Measurements from ENCODE around the gene THSD4. TPM values are rescaled to one million over a fixed set of nuclear protein-coding genes. Genes with fewer than 3 reads are reported as not detected.
"Not testable (repeated sequence)": the region's sequence is repeated elsewhere in the genome, so short reads cannot be mapped to it uniquely, and the experiment has no call there.

The THSD4 gene
- total RNA-seq, 4 donors from 2014 or later: 23.0 to 68.5 (median 48.6) TPM

- no peaks in the 10 kb centered on the region for H3K27me3 ChIP-seq
- TF ChIP-seq POLR2A (IDR thresholded peaks at IDR 0.05) (no peak), CTCF (IDR thresholded peaks at IDR 0.05) (no peak)
- intact Hi-C loops (cut with DNase I): no loop called here
- DNase-seq: no peak
- H3K4me3 ChIP-seq (replicated peaks in 1 of 3): no peak overlapping the region
- WGBS, 2 donors: 90% methylated on average over 13 of the region's 13 CpGs
- H3K27ac ChIP-seq: no peak overlapping the region
- H3K4me1 ChIP-seq: no peaks in the 10 kb centered on the region
- H3K36me3 ChIP-seq: no peaks in the 10 kb centered on the region
- no peaks in the 10 kb centered on the region for H3K9me3 ChIP-seq
These were observed 603.0 kb downstream of the THSD4 start for GRCh38 chr15:71718116-71718910.

GRCh38 chr15:71723344-71723743 is 608.1 kb downstream of the THSD4 start:
- TF ChIP-seq CTCF (IDR thresholded peaks at IDR 0.05) (no peak), POLR2A (IDR thresholded peaks at IDR 0.05) (no peak)
- Histone ChIP-seq H3K36me3 (no peaks in the 10 kb centered on the region), H3K27ac (no peak overlapping the region), H3K4me3 (replicated peaks in 1 of 3) (no peak overlapping the region), H3K4me1 (no peaks in the 10 kb centered on the region), H3K9me3 (no peaks in the 10 kb centered on the region), H3K27me3 (no peaks in the 10 kb centered on the region)
- DNase-seq: no peak
- intact Hi-C loops (cut with DNase I): no loop called here

GRCh38 chr15:71725207-71725955 is 610.1 kb downstream of the THSD4 start:
- H3K4me3 ChIP-seq (replicated peaks in 1 of 3); H3K36me3 ChIP-seq; H3K4me1 ChIP-seq; DNase-seq; H3K9me3 ChIP-seq; H3K27ac ChIP-seq; H3K27me3 ChIP-seq; intact Hi-C loops (cut with DNase I): not testable (repeated sequence)
- WGBS, 2 donors: 88 to 93% methylated on average over 4 of the region's 4 CpGs

GRCh38 chr15:71728881-71729280 is 613.6 kb downstream of the THSD4 start:
- no peaks in the 10 kb centered on the region for H3K36me3 ChIP-seq
- DNase-seq: no peak
- no peak for TF ChIP-seq POLR2A (IDR thresholded peaks at IDR 0.05)
- no peak for TF ChIP-seq CTCF (IDR thresholded peaks at IDR 0.05)
- intact Hi-C loops (cut with DNase I): no loop called here
- H3K27ac ChIP-seq: no peak overlapping the region
- peaks cover 0 to 5% of the 10 kb centered on the region in 2 donors for H3K4me1 ChIP-seq
- no peaks in the 10 kb centered on the region for H3K27me3 ChIP-seq
- H3K4me3 ChIP-seq (replicated peaks in 1 of 3): no peak overlapping the region
- no peaks in the 10 kb centered on the region for H3K9me3 ChIP-seq
- 85 to 90% methylated on average over 3 of the region's 3 CpGs for WGBS, 2 donors

GRCh38 chr15:71729319-71729718 is 614.0 kb downstream of the THSD4 start:
- no peak overlapping the region for H3K27ac ChIP-seq
- H3K9me3 ChIP-seq: no peaks in the 10 kb centered on the region
- H3K27me3 ChIP-seq: no peaks in the 10 kb centered on the region
- intact Hi-C loops (cut with DNase I): no loop called here
- H3K4me1 ChIP-seq: peaks cover 0 to 5% of the 10 kb centered on the region in 2 donors
- no peaks in the 10 kb centered on the region for H3K36me3 ChIP-seq
- TF ChIP-seq CTCF (IDR thresholded peaks at IDR 0.05): no peak
- TF ChIP-seq POLR2A (IDR thresholded peaks at IDR 0.05): no peak
- no peak overlapping the region for H3K4me3 ChIP-seq (replicated peaks in 1 of 3)
- no peak for DNase-seq
- WGBS, 2 donors: 79 to 82% methylated on average over 2 of the region's 2 CpGs

Measured in thyroid gland (tissue), 4 donors.